Activated T-cell treated with anti-CD3 and anti-CD28 coated beads, Interleukin-2, amount 50 U/mL, for 72 hours (primary cell): Measurements from ENCODE around the gene NPFFR2. TPM values are rescaled to one million over a fixed set of nuclear protein-coding genes. Genes with fewer than 3 reads are reported as not detected.
"Not testable (repeated sequence)": the region's sequence is repeated elsewhere in the genome, so short reads cannot be mapped to it uniquely, and the experiment has no call there.

ENCODE experiments used
- ATAC-seq, 2 donors: fragments of 150-1000 bp; cut with Tn5 transposase; replicated peaks in 1 of 2; 2 replicates each; pipeline ENCODE4 v1.10.0; 2021; ENCODE audit warnings: moderate library complexity in 2 of 2, mild to moderate bottlenecking in 1 of 2
- DNase-seq, 2 donors: peaks; one replicate each; pipeline ENCODE4 v3.0.0; 2021 to 2022; ENCODE audit warnings: mixed read lengths in 1 of 2
- H3K27ac Mint-ChIP-seq: one replicate; pipeline ENCODE4 v1.8.0; 2022; ENCODE audit warnings: mild to moderate bottlenecking, moderate library complexity, mixed read lengths
- H3K27me3 Mint-ChIP-seq: one replicate; pipeline ENCODE4 v1.8.0; 2022; ENCODE audit warnings: low read depth, mixed read lengths
- H3K36me3 Mint-ChIP-seq, 2 donors: one replicate each; pipeline ENCODE4 v1.8.0; 2022; ENCODE audit warnings: mixed read lengths in 2 of 2, mild to moderate bottlenecking in 1 of 2; ENCODE audit not compliant: insufficient read depth in 2 of 2
- H3K4me1 Mint-ChIP-seq: one replicate; pipeline ENCODE4 v1.8.0; 2022; ENCODE audit warnings: low read depth, mixed read lengths
- H3K4me3 Mint-ChIP-seq, 2 donors: one replicate each; pipeline ENCODE4 v1.8.0; 2022; ENCODE audit warnings: mild to moderate bottlenecking in 2 of 2, mixed read lengths in 2 of 2, moderate library complexity in 2 of 2
- H3K9me3 Mint-ChIP-seq, 2 donors: one replicate each; pipeline ENCODE4 v1.8.0; 2022; ENCODE audit warnings: mixed read lengths in 2 of 2
- total RNA-seq, 2 donors: library from RNA; stranded (reverse); gene quantifications; one replicate each; pipeline ENCODE4 v1.2.3, GENCODE V29; 2022

NPFFR2 gene
- total RNA-seq, 2 donors from 2014 or later = not detected

DNA sequence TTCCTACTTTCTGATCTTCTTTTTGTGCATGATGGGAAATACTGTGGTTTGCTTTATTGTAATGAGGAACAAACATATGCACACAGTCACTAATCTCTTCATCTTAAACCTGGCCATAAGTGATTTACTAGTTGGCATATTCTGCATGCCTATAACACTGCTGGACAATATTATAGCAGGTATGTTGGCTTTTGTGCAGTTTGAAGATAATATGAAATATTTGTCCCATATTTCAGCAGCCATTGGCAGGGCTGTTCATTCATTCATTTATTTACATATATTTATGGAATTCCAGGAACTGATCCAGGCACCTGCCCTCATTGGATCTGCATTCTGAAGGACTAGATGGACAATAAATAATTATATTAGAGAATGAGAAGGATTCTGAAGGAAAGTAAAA lies 96.9 kb downstream of the NPFFR2 start:
- Mint-ChIP-seq H3K27me3 (peaks cover 4% of the 10 kb centered on the region), H3K4me1 (no peaks in the 10 kb centered on the region), H3K27ac (no peak overlapping the region), H3K9me3 (peaks cover 0 to 1% of the 10 kb centered on the region in 2 donors), H3K36me3 (no peaks in the 10 kb centered on the region), H3K4me3 (no peak overlapping the region)
- ATAC-seq = no peak
- no peak for DNase-seq

DNA sequence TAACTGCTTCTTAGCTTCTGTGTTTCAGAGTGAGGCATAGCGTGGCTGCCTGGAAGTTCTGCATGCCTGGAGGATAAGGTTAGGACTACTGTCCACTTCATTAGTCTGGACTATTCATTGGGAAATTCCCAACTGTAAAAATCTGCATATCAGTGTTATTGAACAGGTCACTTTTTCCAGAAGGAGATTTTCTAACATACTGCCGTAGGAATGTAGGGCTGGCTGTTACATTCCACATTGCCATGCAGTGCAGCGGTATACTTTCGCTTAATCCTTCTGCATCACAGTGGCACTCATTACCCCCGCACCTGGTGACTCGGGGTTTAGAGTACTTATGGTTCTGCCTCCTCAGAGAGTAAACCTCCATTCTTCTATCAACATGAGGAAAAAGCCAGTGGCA lies 104.6 kb downstream of the NPFFR2 start:
- Mint-ChIP-seq H3K27me3 (no peaks in the 10 kb centered on the region), H3K27ac (no peak overlapping the region), H3K4me1 (no peaks in the 10 kb centered on the region), H3K36me3 (no peaks in the 10 kb centered on the region), H3K9me3 (no peaks in the 10 kb centered on the region), H3K4me3 (no peak overlapping the region)
- DNase-seq = no peak
- ATAC-seq = no peak

DNA sequence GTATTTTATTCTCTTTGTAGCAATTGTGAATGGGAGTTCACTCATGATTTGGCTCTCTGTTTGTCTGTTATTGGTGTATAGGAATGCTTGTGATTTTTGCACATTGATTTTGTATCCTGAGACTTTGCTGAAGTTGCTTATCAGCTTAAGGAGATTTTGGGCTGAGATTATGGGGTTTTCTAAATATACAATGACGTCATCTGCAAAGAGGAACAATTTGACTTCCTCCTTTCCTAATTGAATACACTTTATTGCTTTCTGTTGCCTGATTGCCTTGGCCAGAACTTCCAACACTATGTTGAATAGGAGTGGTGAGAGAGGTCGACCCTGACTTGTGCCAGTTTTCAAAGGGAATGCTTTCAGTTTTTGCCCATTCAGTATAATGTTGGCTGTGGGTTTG lies 108.2 kb downstream of the NPFFR2 start:
- DNase-seq, ATAC-seq, H3K9me3 Mint-ChIP-seq, H3K4me3 Mint-ChIP-seq, H3K27ac Mint-ChIP-seq, H3K4me1 Mint-ChIP-seq, H3K27me3 Mint-ChIP-seq, H3K36me3 Mint-ChIP-seq: not testable (repeated sequence)

DNA sequence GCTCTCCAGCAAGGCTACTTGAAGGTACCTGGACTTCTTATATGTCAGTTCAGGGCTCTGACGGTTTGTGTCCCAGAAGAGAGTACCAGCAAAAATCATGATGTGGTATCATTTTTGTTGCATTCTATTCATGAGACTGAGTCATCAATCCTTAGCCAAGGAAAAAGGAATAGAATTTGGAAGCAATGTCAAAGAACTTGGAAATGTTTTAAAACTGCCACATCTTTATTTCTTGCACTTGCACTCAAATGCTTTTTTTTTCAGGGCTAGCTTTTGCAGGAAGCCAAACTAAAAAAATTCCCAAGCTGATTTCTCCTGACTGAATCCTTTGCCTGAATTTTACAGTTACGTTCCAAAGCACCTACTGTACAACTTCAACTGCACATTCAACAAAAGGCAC lies 112.4 kb downstream of the NPFFR2 start:
- Mint-ChIP-seq H3K27ac (no peak overlapping the region), H3K27me3 (no peaks in the 10 kb centered on the region), H3K4me3 (no peak overlapping the region), H3K9me3 (peaks cover 2 to 4% of the 10 kb centered on the region in 2 donors), H3K36me3 (no peaks in the 10 kb centered on the region), H3K4me1 (no peaks in the 10 kb centered on the region)
- DNase-seq (no peak), ATAC-seq (no peak)

- H3K4me3 Mint-ChIP-seq = no peak overlapping the region
- peaks cover 3 to 6% of the 10 kb centered on the region in 2 donors for H3K9me3 Mint-ChIP-seq
- H3K4me1 Mint-ChIP-seq = no peaks in the 10 kb centered on the region
- ATAC-seq (no peak), DNase-seq (no peak)
- no peak overlapping the region for H3K27ac Mint-ChIP-seq
- no peaks in the 10 kb centered on the region for H3K36me3 Mint-ChIP-seq
- H3K27me3 Mint-ChIP-seq = no peaks in the 10 kb centered on the region
Measured at GRCh38 chr4:72152731-72153130, 120.9 kb downstream of the NPFFR2 start.

DNA sequence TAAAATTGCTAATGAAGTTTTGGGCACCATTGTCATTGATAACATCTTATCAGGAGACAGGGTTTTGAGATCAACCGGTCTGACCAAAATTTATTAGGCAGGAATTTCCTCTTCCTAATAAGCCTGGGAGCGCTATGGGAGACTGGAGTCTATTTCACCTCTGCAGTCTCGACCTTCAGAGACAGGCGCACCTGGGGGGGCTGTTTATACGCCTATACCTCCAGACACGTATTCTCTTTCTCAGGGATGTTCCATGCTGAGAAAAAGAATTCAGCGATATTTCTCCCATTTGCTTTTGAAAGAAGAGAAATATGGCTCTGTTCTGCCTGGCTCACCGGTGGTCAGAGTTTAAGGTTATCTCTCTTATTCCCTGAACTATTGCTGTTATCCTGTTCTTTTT lies 121.8 kb downstream of the NPFFR2 start:
- H3K36me3 Mint-ChIP-seq, ATAC-seq, H3K4me1 Mint-ChIP-seq, DNase-seq, H3K27ac Mint-ChIP-seq, H3K4me3 Mint-ChIP-seq, H3K9me3 Mint-ChIP-seq, H3K27me3 Mint-ChIP-seq: not testable (repeated sequence)

GRCh38 chr4:72169285-72169684 lies 137.5 kb downstream of the NPFFR2 start:
- not testable (repeated sequence) for H3K27ac Mint-ChIP-seq, ATAC-seq, H3K9me3 Mint-ChIP-seq

DNA sequence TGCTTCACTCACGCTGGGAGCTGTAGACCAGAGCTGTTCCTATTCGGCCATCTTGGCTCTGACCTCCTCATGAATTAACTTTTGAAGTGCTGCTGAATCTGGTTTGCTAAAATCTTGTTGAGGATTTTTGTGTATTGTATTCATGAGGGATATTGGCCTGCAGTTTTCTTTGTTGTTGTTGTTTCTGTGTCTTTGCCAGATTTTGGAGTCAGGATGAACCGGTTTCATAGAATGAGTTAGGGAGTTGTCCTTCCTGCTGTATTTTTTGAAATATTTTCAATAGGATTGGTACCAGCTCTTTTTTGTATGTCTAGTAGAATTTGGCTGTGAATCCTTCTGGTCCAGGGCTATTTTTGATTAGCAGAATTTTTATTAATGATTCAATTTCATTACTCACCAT lies 138.1 kb downstream of the NPFFR2 start:
- H3K9me3 Mint-ChIP-seq = peaks cover 2% of the 10 kb centered on the region in 2 donors
- no peaks in the 10 kb centered on the region for H3K4me1 Mint-ChIP-seq
- H3K4me3 Mint-ChIP-seq = no peak overlapping the region
- no peaks in the 10 kb centered on the region for H3K27me3 Mint-ChIP-seq
- ATAC-seq (no peak), DNase-seq (no peak)
- no peak overlapping the region for H3K27ac Mint-ChIP-seq
- H3K36me3 Mint-ChIP-seq = peaks cover 0 to 2% of the 10 kb centered on the region in 2 donors

More at GRCh38 chr4:72169285-72169684, 137.5 kb downstream of the NPFFR2 start:
- DNase-seq, H3K27me3 Mint-ChIP-seq, H3K36me3 Mint-ChIP-seq, H3K4me1 Mint-ChIP-seq, H3K4me3 Mint-ChIP-seq: not testable (repeated sequence)

DNA sequence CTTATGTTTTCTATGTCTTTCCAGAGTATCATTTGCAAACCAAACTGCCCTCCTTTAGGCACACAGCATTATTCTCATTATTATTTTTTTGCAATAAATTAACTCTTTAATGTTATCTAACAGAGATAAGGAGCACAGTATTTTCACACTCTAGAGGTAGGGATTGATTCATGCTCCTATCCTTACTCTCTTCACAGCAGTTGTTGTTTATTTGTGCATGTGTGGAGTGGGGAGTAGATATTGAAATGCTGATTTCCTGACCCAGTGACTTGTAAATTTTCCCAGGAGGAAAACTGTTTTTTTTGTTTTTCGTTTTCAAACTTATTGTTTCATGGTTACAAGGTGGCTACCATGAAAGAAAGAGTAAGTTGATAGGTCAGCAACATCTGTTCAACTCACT lies 140.0 kb downstream of the NPFFR2 start:
- no peaks in the 10 kb centered on the region for H3K4me1 Mint-ChIP-seq
- no peak for DNase-seq
- H3K4me3 Mint-ChIP-seq = no peak overlapping the region
- no peak for ATAC-seq
- H3K27ac Mint-ChIP-seq = no peak overlapping the region
- peaks cover 0 to 2% of the 10 kb centered on the region in 2 donors for H3K36me3 Mint-ChIP-seq
- no peaks in the 10 kb centered on the region for H3K27me3 Mint-ChIP-seq
- H3K9me3 Mint-ChIP-seq = peaks cover 3 to 5% of the 10 kb centered on the region in 2 donors

GRCh38 chr4:72179342-72179741 lies 147.5 kb downstream of the NPFFR2 start:
- no peaks in the 10 kb centered on the region for H3K27me3 Mint-ChIP-seq
- DNase-seq = no peak
- no peaks in the 10 kb centered on the region for H3K36me3 Mint-ChIP-seq
- peaks cover 5 to 6% of the 10 kb centered on the region in 2 donors for H3K9me3 Mint-ChIP-seq
- no peak for ATAC-seq
- no peak overlapping the region for H3K27ac Mint-ChIP-seq
- no peak overlapping the region for H3K4me3 Mint-ChIP-seq
- H3K4me1 Mint-ChIP-seq = no peaks in the 10 kb centered on the region

DNA sequence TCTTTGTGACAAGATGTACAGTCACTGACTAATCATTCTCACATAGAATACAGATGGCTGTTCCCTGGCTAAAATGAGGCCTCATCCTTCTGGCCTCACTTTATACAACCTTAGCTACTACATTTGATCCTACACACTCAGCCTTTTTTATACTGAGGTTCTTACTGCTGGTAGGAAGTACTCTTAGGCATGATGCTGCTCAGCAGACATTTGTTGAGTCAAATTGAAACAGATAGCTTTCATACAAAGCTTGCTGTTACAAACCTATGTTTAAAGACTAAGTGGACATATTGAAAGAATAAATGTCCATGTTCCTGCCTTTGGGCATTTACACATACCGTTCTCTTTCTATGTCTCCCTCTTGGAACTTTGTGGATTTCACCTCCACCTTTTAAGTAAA lies 154.9 kb downstream of the NPFFR2 start:
- no peaks in the 10 kb centered on the region for H3K4me1 Mint-ChIP-seq
- H3K4me3 Mint-ChIP-seq = no peak overlapping the region
- no peaks in the 10 kb centered on the region for H3K27me3 Mint-ChIP-seq
- peaks cover 0 to 1% of the 10 kb centered on the region in 2 donors for H3K9me3 Mint-ChIP-seq
- H3K27ac Mint-ChIP-seq = no peak overlapping the region
- DNase-seq (no peak), ATAC-seq (no peak)
- H3K36me3 Mint-ChIP-seq = no peaks in the 10 kb centered on the region

DNA sequence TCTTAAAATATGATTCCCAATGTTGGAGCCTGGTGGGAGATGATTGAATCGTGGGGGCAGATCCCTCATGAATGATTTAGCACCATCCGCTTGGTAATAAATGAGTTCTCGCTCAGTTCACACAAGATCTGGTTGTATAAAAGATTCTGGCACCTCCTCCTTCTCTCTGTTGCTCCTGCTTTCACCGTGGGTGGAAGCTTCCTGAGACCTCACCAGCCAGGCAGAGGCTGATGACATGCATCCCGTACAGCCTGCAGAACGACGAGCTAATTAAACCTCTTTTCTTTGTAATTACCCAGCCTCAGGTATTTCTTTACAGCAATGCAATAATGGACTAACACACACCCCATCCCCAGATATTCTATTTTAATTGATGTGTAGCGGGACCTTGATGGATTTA lies 162.2 kb downstream of the NPFFR2 start:
- Mint-ChIP-seq H3K36me3 (no peaks in the 10 kb centered on the region), H3K27ac (no peak overlapping the region), H3K4me1 (no peaks in the 10 kb centered on the region), H3K4me3 (no peak overlapping the region), H3K27me3 (no peaks in the 10 kb centered on the region), H3K9me3 (peaks cover 0 to 2% of the 10 kb centered on the region in 2 donors)
- no peak for DNase-seq
- no peak for ATAC-seq

DNA sequence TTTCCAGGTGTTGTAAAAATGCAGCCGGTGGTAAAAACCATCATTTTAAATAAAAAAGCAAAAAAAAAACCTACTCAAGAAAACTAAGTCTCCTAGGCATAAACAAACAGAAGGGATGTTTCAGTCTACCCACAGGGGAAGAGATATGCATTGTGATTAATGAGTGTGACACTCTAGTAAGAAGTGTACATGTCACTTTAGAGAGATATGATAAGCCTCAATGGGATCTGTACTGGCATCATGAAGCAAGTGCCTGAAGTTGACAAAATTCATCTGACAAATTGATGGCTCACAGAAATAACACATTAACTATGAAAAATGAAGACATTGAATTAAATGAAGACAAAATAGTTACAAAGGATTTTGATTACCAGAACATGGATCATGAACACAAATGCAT lies 162.7 kb downstream of the NPFFR2 start:
- DNase-seq (no peak), ATAC-seq (no peak)
- Mint-ChIP-seq H3K4me3 (no peak overlapping the region), H3K27me3 (no peaks in the 10 kb centered on the region), H3K9me3 (peaks cover 1 to 2% of the 10 kb centered on the region in 2 donors), H3K4me1 (no peaks in the 10 kb centered on the region), H3K27ac (no peak overlapping the region), H3K36me3 (no peaks in the 10 kb centered on the region)
